Measurements from ENCODE around the gene TSPEAR.
"Not testable (repeated sequence)": the region's sequence is repeated elsewhere in the genome, so short reads cannot be mapped to it uniquely, and the experiment has no call there.

Gene TSPEAR

DNA sequence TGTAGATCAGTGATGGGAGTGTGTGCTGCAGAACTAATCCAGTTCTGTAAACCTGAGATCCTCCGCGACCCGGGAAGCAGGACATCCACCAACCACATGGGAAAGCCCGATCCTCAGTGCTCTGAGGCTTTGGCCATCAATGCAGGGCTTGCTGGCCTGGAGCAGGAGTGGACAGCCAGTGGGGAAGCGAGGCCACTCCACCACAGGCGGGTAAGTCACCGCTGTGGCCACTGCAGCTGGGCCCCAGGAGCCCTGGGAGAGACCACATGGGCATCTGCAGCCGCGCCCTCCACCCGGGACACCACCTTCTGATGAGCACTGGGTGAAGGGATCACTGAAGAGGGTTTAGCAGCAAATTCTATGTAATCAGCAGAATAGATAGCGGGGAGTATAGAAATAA, 30.2 kb downstream of the TSPEAR start:
- DNase-seq: no peak

DNA sequence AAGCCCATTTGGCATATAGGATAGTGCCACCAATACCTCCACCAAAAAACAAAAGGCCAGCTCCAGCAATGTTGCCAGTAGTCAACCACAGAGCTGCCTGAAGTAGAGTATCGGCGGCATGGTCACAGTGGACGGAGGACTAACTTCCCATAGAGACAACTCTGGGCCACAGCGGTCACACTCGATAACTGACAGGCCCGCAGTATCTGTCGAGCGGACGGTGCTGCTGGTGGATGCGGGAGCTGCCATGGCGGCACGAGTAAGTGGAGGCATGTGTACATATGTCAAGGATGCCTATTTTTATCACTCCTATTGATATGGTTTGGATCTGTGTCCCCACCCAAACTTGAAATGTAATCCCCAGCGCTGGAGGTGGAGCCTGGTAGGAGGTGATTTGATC, 33.5 kb downstream of the TSPEAR start:
- no peak for DNase-seq

DNA sequence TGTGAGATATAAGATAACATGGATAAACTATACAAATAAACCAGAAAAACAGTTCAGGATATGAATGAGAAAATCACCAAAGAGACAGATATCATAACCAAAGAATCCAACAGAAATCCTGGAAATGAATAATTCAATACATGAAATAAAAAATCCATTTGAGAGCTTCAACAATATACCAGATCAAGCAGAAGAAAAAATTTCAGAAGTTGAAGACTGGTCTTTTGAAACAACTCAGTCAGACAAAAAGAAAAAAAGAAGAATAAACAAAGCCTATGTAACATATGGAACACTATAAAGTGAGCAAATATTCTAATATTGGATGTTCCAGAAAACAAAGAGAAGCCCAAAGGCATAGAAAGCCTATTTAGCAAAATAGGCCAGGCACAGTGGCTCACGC, 39.5 kb downstream of the TSPEAR start:
- no peak for DNase-seq

DNA sequence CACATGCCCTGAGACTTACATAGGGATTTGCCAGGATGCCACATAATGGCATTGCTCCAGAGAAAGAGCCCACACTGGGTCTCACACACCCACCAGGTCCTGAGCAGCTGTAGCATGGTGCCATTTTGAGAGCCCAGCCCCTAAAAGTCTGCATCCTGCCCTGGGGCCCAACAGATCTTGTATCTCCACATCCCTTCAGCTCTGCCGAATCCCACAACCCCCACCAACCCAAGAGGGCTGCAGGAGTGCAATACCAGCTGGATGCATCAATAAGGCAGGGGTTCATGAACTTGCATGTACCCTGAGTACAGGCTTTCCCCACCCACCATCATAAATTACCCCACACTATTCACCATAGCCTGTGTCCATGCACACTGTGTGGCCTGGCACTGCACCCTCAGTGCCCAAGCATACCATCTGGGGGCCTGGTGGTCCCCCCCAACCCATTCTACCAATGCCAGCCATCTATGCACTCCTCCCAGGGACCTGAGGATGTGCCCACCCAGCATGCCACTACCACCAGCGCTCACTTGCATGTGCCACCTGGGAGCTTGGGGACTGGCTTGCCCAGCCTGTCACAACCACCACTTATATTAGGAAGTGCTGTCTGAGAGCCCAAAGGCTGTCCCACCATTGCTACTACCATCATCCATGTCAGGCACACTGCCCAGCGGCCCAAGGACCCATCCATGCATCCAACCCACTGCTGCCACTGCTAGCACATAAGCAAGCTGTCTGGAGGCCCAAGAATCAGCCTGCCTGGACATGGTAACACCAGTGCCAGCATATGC, 40.5 kb downstream of the TSPEAR start:
- no peak for DNase-seq

DNA sequence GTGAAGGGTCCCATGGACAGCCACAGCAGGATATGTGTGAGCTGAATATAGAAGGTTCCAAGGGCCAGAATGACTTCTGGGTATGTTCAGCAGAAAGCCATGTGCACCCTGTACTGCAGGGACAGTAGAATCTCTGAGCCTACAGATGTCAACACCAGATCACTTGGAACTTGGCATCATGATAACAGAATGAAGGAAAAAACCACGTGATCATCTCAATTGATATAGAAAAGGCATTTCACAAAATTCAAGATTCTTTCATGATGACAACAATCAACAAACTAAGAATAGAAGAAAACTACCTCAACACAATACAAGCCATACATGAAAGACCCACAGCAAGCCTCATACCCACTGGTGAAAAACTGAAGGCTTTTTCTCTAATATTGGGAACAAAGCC, 43.8 kb downstream of the TSPEAR start:
- DNase-seq: no peak

DNA sequence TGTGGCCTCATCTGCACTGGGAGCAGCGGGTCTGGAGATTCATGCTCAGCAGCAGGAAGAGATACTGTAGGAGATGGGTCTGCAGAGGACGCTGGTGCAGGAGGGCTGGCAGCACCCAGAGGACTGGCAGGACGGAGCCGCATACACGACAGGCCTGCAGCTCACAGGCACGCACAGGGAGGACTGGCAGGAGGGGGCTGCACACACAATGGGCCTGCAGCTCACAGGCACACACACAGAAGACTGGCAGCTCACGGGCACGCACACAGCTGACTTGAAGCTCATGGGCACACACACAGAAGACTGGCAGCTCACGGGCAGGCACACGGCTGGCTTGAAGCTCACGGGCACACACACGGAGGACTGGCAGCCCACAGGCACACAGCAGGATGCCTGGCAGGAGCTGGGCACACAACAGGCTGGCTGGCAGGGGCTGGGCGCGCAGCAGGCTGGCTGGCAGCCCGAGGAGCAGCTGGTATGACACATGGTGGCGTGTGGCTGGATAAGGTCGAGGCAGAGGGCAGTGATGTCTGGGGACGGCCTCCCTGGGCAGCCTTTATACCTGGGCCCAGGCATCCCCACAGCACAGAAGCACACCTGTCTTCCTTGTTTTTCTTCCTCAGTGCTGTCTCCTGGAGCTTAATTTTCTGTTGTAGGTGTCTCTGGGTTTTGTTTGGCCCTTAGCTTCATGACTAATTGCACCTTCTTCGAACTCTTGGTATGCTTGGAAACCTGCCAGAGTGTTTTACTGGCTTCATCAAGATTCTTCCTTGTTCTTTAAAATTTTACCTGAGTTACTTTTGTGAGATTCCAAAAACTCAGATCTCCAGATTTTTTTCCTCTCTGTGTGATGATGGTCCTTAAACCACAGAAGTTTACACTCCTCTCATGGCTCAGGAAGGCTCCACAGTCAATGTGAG, 44.7 kb downstream of the TSPEAR start, which contains the start of gene KRTAP12-2:
Gene KRTAP12-2 (minus strand): TSS at position 527 of the 920 bp plus-strand sequence. CDS start 41 bp downstream, at position 486.
- DNase-seq: no peak

DNA sequence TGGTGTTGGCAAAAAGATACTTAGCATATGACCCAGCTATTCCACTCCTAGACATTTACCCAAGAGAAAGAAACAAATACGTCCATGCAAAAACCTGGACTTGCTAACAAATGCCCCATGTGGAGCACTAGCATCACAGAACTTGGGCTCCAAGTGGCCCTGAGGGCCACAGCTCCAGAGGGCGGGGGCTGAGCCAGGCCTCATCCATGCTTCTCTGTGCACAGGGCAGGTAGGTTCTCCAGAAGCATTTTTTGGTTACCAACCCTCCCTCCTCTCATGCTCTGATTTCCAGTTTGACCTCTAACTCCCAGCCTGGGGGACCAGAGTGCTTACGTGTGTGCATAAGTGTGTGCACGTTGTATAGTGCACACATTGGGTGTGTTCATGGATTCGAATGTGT, 46.7 kb downstream of the TSPEAR start:
- DNase-seq: no peak

DNA sequence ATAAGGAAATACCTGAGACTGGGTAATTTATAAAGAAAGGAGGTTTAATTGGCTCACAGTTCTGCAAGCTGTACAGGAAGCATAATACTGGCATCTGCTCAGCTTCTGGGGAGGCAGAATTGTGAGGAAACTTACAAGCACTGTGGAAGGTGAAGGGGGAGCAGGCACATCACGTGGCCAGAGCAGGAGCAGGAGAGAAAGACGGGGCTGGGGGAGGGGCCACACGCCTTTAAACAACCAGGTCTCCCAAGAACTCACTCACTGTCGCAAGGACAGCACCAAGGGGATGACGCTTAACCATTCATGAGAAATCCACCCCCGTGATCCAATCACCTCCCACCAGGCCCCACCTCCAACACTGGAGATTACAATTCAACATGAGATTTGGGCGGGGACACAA, 49.8 kb downstream of the TSPEAR start:
- not testable (repeated sequence) for DNase-seq

DNA sequence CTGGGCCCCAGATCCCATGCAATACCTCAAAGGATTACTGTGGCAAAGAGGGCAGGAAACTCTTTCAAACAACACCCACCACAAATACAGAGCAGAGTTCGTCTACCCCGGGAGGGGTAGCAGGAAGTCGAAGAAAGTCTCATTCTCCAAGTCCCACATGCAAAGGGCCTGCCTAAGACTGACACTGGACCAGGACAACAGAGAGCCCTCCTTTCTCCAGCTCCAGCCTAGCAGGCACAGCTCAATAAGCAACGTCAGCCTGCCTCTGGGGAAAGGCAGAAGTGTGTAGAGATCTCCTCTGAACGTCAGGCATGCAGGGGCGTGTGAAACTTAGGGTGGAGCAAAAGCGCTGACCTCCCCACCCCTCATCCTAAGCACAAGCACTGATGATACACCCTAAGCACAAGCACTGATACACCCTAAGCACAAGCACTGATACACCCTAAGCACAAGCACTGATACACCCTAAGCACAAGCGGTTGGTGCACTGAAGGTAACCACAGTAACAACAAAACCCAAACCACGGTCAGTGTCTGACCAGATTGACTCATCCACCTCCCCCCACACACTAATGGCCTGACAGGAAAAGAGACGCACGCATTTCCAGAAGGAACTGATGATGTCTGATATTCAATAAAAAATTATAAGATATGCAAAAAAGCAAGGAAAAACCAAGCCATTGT, 52.3 kb downstream of the TSPEAR start:
- no peak for DNase-seq

DNA sequence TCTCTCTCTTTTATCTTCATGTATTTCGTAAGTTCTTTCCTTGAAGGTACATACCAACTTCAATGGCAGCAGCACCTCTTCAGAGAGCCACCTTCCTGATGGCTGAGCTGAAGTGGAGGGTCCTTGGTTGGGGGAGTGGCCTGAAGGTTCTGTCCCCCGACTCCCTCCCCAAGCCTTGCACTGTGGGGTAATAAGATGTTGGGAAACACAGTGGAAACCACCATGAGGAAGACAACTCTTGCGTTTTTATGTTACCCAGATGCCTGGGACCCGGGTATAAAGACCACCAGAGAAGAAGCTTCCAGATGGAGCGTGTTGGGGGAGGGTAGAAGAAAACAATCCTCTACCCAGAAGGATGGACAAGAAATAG, 52.8 kb downstream of the TSPEAR start:
- DNase-seq: no peak

DNA sequence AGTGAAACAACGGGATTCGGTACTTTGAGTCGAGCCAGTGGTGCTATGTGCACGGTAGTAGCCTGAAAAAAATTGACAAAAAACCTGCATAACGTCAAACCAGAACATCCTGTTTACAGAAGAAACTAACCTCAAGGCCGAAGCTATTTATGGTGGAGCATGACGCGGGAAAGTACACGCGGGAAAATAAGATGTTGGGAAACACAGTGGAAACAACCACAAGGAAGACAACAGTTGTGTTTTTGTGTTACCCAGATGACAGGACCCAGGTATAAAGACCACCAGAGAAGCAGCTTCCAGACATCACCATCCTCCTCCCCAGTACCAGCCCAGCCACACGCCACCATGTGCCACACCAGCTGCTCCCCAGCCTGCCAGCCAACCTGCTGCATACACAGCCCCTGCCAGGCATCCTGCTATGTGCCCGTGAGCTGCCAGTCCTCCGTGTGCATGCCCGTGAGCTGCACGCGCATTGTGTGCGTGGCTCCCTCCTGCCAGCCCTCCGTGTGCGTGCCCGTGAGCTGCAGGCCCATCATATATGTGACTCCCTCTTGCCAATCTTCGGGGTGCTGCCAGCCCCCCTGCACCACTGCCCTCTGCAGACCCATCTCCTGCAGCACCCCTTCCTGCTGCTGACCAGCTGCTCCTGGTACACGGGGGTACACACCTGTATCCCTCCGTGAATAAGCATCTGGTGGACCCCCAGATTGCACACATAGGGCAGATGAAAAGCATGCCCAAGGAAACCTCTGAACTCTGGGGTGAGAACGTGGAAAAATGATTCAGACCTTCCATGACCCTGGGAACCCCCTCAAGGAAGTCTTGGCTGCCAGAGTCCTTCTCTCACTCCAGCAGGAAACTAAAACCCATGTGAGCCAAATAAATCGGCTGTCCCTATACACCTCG, 53.5 kb downstream of the TSPEAR start, which contains the start of gene KRTAP12-3:
Gene KRTAP12-3 (plus strand): TSS at position 298 of the 906 bp plus-strand sequence. CDS start 48 bp downstream, at position 346.
- no peak for DNase-seq

DNA sequence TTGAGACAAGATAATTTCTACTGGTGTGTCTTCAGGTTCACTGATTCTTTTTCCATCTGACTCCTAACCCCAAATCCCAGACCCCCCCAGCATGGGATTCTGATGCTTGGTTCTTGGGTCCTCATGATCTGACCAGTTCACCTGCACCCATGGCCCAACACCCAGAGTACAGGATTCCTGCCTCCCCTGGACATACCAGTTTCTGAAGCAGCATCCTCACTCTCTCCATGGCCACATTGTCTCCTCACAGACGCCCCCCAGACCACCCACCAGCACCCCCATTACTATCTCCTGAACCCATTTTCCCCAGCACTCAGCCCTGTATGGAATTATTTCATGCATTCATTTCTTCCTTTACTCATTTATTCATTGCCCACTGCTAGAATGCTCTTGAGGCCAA, 54.5 kb downstream of the TSPEAR start:
- no peak for DNase-seq

DNA sequence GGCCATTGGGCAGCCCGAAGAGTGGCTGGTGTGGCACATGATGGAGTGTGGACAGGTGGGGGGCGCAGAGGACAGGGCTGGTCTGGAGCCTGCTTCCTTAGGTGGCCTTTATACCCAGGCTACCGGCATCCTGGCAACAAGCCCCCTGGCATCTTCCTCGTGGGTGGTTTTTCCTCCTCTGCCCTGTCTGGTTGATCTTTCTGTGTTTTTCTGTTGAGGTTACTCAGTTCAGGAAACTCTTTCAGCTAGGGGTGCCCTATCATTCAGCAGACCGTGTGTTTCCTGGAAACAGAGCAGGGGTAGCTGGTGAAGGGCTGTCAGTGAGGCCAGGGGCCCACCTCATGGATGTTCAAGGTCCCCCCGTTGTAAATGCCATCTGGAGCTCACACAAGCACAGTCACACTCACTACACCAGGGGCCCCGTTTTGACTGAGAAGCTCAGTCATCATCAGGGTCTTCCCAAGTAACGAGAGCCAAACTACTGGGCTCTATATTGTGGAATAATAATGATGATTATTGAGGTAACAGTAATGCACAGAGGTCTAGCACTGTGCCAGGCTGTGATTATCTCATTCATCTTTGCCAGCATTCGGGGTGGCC, 56.7 kb downstream of the TSPEAR start, which contains the start of gene KRTAP12-4:
Gene KRTAP12-4 (minus strand): TSS at position 84 of the 600 bp plus-strand sequence. CDS start 45 bp downstream, at position 39.
- DNase-seq: no peak

DNA sequence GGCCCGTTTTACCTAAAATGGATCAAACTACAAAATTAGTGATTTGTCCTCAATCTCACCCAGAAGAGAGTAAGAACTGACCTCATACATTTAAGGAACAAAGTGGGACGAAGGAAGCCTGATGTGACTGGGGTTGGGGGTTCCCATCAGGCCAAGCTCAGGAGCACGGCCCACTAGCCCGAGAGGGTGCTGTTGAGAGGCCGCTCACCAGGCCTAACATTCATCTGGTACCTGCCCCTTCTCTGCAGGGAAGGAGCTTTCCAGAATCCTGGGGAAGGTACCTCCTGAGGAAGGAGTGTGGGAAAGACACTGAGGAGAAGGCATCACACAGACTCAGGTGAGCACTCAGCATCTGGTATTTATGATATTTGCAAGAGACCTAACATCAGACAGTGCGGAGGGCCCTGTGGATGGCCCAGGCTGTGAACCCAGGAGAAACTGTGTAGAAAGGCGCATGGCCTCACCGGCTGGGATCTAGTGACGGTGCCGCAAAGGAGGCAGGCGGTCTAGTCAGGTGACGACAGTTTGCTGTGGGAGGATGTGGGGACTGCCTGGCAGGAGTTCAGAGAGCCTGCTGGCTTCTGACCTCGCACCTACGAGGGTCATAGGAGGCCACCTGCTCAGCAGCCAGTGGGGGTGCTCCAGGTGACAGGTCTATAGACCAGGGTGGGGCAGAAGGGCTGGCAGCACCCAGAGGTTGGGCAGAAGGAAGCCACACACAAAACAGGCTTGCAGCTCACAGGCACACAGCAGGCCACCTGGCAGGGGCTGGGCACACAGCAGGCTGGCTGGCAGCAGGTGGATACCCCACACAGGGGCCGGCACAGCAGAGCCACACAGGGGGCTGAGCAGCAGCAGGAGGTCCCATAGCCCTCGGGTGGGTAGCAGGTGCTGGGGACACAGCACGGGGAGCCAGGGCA, 57.5 kb downstream of the TSPEAR start:
- no peak for DNase-seq

DNA sequence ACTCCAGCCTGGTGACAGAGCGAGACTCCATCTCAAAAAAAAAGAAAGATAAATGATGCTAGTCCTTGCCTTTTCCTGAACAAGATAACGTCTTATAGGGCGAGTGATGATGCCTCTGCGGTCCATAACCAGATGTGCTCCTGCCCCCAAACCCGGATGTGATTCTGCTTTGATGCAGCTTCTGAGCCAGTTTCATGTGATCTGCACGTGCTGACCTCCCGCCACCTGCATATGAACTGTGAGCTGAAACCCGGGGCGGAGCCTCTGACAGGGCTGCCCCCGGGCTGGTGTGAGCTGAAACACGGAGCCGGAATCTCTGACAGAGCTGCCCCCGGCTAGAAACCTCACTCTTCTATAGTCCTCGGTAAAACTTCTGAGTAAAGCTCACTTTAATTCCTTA, 58.2 kb downstream of the TSPEAR start:
- DNase-seq: no peak

DNA sequence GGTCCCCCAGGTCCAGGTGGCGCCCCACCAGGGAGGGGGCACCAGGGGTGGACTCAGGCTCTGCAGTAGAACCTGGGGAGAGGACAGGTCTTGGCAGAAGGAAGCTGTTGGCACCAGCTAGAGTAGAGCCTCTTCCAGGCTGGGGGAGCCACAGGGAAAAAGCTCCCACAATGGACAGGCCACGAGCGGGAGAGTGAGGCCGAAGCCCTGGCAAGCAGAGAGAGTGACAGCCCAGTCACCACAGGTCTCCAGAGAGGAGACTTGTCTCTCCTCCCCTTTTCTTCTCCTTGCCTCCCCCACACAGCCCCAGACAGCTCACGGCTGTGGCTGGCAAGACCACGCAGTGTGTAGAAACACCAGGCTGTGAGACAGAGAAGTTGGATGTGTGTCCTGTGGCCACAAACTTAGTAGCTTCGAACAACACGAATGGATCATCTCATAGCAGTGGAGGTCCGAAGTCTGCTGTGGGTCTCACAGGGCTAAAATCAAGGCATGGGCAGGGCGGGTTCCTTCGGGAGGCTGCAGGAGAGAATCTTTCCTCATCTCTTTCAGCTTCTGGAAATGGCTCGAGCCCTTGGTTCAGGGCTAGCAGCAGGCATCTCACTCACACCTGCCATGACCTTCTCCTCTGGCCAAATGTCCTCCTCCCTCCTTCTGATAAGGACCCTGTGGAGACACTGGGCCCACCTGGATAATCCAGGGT, 60.2 kb downstream of the TSPEAR start:
- no peak for DNase-seq

DNA sequence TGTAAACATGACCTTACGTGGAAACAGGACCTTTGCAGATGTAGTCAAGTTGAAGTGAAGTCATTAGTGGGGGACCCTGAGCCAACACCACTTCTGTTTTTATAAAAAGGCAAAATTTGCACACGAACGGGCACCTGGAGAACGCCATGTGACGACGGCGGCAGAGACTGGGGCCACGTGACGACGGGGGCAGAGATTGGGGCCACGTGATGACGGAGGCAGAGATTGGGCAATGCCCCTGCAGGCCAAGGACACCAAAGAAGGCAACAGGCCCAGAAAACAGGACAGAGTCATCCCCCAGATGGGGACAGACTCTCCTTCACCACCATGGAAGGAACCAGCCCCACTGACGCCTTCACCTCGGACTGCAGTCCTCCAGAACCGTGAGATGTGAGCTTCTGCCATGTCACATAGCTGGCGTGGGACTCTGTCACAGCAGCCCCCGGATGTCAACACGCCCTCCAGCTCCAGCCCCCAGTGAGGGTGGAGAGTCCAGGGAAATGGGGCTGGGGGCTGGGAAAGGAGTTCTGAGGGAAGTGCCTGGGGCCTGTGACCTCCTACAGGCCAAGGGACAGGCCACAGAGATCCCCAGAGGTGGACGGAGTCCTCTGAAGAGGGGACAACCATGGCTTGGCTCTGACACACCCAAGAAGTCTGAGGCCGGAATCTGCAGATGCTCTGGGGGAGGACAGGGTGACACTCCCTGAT, 61.0 kb downstream of the TSPEAR start:
- DNase-seq: no peak

DNA sequence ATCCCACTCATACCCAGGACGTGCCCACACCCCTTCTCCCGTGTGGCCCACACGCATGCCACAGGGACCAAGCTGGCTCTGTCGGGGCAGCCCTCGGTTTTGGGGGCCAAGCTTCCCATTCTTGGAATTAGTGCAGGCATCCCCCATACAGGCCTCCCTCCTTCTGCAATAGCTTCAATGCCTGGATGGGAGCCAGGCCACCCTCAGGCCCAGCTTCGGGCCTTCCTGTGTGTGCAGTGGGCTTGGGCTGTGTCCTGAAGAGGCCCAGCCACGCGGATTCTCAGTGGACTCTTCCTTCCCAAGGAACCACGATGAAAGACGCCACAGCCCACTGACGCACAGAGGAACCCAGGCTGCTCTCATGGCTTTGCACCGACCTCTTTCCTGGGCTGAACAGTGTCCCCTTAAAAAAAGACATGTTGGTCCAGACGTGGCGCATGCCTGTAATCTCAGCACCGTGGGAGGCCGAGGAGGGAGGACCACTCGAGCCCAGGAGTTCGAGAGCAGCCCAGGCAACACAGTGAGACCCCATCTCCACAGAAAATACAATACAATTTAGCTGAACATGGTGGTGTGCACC, 61.8 kb downstream of the TSPEAR start:
- DNase-seq: no peak

All from hematopoietic multipotent progenitor cell treated with erythropoietin and hydrocortisone succinate and interleukin-3 and kit ligand, for 8 days (in vitro differentiated cells).